Stimulated activated CD8-positive, alpha-beta memory T cell treated with anti-CD3 and anti-CD28 coated beads, Interleukin-7, amount 100 ng/mL, for 1 hour (primary cell): ENCODE results near the gene CACNA1S.

Experiments used
- DNase-seq, 2 donors: peaks; one replicate each; pipeline ENCODE4 v3.0.0-alpha.2; 2020; ENCODE audit warnings: low read depth in 2 of 2

CACNA1S gene

DNA sequence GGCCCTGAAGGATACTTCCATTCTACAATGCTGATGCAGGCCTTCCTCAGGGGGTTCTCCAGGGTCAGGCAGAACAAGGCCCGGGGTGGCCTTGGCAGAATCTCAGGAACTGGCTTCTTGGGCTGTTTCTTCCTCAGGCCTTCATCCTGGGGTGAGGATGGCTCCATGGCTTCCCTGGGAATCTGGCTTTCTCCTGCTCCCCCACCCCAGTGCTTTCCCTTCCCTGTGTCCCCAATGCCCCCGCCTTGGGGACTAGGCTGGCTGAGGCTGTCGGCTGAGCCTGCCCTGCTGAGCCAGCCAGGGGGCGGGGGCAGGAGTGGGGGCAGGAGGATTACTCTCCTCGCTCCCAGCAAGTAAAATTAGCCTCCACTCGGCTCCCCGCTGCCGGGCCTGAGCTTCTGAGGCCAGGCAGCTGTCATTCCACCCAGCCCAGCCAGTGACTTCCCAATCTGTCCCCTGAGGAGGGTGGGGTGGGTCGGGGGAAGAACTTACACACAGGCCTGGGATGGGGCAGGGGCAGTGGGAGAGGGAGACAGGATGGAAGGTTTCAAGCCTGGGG is at the start of gene CACNA1S:
Gene CACNA1S, minus strand, starts transcription at position 254 of the 559 bp plus-strand sequence. Its CDS starts 87 bp downstream, at position 167.
- no peak for DNase-seq

GRCh38 chr1:201157949-201158348 is 45.7 kb upstream of the CACNA1S start:
- DNase-seq = no peak

GRCh38 chr1:201156819-201157218 is 44.6 kb upstream of the CACNA1S start:
- DNase-seq = no peak

- no peak for DNase-seq
These were observed 44.1 kb upstream of the CACNA1S start for GRCh38 chr1:201156346-201156745.

- DNase-seq = no peak
These were observed 43.1 kb upstream of the CACNA1S start for GRCh38 chr1:201155354-201155753.

DNA sequence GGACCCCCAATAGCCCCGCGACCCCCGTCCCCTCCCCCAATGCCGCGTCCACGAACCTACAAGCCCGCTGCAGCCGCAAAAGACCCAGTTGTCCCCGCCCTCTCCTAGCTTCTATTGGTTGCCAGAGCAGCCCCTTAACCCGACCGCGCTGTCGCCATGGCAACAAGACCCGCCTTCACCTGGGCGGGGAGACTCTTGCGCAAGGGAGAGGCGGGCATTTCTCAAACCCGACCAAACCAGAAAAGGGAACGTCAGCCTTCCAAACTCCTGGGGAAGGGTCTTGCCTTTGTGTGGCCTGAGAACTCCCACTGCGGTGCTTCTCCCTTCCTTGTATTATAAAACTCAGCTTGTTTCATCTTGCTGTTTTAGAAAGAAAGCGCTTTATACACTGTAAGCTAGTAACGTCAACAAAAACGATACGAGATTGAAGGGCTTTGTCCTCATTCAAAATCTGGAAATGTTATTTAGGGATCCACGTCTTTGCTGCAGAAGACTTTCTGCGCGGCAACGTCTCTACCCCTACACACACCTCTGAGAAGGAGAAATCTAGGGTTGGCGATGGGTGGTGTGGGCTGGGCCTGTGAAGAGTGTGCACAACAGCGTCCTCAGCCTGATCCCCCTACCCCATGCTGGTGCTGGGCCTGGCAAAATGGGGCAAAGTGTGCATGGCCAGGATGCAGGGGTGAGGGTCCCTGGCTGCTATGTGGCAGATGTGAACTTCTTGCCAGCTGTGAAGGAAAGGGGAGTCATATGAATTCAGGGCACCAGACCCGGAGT is 42.4 kb upstream of the CACNA1S start, which contains the start of gene TMEM9:
Gene TMEM9, minus strand, starts transcription at position 86 of the 777 bp plus-strand sequence. CDS start 551 bp downstream, outside the sequence.
- DNase-seq = peak; percentile 97 to 99

DNA sequence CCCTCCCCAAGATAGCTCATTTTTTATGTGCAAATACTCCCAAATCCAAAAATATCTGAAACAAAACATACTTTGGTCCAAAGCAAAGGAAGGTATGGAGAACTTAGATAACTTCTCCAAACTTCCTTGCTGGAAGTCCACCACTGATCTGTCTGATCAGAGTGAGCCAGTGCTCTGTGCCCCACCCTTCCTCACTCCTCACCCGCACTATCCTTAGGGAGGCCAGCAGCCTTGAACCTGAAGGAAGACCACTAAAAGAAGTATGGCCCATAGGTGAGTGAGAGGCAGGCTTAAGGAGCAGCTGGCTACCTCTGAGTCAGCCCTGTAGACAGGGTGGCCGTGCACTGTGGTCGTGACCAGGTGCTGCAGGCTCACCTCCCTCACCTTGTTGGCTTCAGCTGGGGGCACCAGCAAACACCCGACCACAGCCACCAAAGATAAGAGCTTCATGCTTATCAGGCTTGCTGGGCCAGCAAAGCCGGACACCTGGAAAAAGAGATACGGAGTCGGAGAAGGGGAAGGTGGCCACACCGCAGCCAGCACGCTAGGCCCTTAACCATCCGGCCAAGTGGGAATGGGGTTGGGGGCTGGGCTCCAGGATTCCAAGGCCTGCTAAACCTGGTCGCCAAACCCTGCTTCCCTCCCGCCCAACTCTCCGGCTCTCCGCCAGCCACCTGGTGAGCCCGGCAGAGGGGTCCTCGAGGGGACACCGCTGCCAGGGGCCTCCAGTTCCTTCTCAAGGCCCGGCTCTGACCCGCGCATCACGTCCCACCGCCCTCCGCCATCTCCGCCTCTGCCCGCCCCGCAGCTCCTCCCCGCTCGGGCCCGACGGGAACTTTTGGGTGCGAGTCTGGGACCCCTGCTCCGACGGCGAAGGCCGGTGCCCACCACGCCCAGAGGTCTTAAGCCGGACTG is 41.5 kb upstream of the CACNA1S start:
- no peak for DNase-seq

- no peak for DNase-seq
These were observed 37.2 kb upstream of the CACNA1S start for GRCh38 chr1:201149400-201149799.

GRCh38 chr1:201147396-201148015 is 35.3 kb upstream of the CACNA1S start:
- DNase-seq = no peak

DNA sequence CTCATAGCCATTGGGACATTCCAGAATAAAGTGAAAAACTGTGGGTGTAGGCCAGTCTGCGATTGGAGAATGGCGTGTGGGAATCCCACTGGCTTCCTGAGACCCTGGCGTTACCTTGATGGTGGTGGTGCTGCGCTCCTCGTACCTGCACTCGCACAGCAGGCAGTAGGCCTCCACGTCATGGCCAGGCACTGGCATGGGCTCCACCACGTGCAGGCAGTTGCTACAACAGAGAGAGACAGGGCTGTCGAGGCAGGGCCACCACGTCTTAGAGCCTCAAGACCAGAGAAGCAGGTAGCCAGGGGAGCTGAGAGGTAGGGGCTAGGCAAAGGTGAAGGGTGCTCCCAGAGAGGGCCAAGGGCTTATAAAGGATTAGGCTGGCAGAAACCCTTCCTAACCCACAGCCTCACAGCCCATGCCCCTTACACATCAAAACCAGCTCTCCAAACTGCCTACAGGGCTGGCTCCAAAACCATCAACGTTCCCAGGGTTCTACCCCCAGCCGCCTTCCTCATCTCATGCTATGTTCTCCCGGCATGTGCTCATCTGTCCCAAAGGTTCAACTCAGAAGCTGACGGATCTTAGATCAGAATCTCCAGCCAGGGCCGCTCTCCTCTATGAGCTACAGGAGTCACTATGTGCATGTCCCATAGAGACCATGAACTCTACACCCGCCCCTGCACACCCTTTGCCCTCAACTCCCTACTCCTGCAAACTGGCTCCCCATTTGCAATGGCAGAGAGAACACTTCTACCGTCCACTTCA is 34.6 kb upstream of the CACNA1S start:
- DNase-seq = no peak

GRCh38 chr1:201145816-201146215 is 33.6 kb upstream of the CACNA1S start:
- no peak for DNase-seq

GRCh38 chr1:201145132-201145531 is 32.9 kb upstream of the CACNA1S start:
- DNase-seq = no peak

- no peak for DNase-seq
These were observed 32.5 kb upstream of the CACNA1S start for GRCh38 chr1:201144701-201145100.

DNA sequence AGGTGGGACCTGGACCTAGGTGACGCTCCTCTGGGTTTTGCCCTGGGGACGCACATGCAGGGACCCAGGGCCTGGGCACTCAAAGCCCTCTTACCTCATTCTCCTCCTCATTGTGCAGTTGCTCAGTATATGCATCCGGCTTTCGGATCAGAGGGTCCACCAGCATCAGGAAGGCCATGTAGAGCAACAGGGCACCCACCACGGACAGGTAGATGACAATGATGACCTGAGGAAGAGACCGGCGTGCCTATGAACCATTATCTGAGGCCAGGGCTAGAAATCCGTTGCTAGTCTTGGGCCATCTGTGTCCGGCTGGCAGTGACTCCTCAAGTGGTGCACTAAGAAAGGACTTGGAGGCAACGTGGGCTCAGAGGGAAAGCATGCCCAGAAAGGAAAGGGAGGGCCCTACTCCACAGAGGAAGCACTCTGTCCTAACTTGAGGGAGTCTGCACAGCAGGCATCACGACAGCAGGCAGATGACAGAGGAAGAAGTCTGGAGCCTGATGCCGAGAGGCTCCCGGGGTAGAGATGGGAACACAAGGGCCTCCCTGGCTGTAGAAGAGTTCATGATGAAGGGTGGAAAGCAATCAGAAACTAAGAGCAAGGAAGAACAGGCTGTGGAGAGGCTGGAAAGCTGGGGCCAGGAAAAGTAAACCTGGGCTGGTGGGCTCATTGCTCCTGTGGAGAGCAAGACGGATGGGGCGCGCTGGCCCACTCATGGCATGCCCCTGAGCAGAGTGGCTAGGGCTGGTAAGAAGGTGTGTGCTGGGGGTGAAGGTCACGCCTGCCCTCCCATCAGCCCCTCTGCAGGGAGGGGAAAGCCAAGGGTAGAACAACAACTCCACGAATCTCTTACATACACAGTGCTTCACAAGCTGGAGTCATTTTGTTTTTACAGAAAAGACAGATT is 31.8 kb upstream of the CACNA1S start:
- no peak for DNase-seq

GRCh38 chr1:201142849-201143725 is 30.9 kb upstream of the CACNA1S start:
- no peak for DNase-seq

- DNase-seq = no peak
These were observed 30.0 kb upstream of the CACNA1S start for GRCh38 chr1:201142011-201142848.

GRCh38 chr1:201141418-201141817 is 29.2 kb upstream of the CACNA1S start:
- DNase-seq = no peak

DNA sequence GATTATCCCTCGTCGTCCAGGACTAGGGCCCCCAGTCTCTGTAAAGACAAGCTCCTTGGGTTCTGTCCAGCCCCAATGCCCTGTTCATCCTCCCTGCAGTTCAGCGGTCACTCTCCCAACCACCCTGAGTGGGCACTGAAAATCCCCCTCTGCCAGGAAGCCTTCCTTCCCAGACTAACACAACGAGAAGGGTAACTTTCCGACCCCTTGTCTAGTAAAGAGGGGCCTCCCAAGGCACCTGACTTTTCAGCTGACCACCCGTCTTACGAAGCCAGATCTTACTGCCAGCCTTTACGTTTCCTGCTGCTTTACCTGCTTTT is 28.7 kb upstream of the CACNA1S start:
- no peak for DNase-seq
